PC-3 (cell line): Measurements from ENCODE around the gene MMP10. TPM values are rescaled to one million over a fixed set of nuclear protein-coding genes. Genes with fewer than 3 reads are reported as not detected.

ENCODE experiments used
- ATAC-seq: fragments of 200-7000 bp; cut with Tn5 transposase; 2 replicates; pipeline ENCODE4 v1.9.1; 2020; ENCODE audit warnings: mild to moderate bottlenecking, moderate library complexity
- BruUV-seq: library from RNA; stranded (reverse); fragments of 400-500 nt; replicated peaks from 2 replicates; lab custom pipeline; 2021; lab: Mats Ljungman, UMichigan
- CTCF ChIA-PET: fragments of 300-600 bp; sonication (Branson Sonifier 250); formaldehyde crosslinking; loops from one replicate; lab custom pipeline; 2022; ENCODE audit warnings: antibody characterized with exemption; lab: Charles Lee
- POLR2A ChIA-PET: fragments of 300-600 bp; sonication (Branson Sonifier 250); formaldehyde crosslinking; loops from one replicate; lab custom pipeline; 2022; ENCODE audit warnings: antibody characterized with exemption; ENCODE audit not compliant: unreplicated experiment; lab: Charles Lee
- DNase-seq: peaks from one replicate; pipeline ENCODE4 v3.0.0-alpha.2; 2015
- H2AFZ ChIP-seq: fragments of 300-600 bp; sonication (generic); 2 replicates; pipeline ENCODE4 v1.6.0; 2016; ENCODE audit warnings: antibody characterized with exemption, low read length
- H3F3A ChIP-seq: fragments of 300-600 bp; sonication (generic); one replicate; pipeline ENCODE4 v1.6.0; 2017; ENCODE audit warnings: antibody characterized with exemption, low read length, control low read depth, mild to moderate bottlenecking; ENCODE audit not compliant: unreplicated experiment
- H3K27ac ChIP-seq: fragments of 300-600 bp; sonication (generic); 2 replicates; pipeline ENCODE4 v1.5.1; 2016; ENCODE audit warnings: mild to moderate bottlenecking, low read length
- H3K27me3 ChIP-seq: fragments of 300-600 bp; sonication (generic); 2 replicates; pipeline ENCODE4 v1.6.1; 2016; ENCODE audit warnings: low read length, mixed read lengths
- H3K36me3 ChIP-seq: fragments of 300-600 bp; sonication (generic); 2 replicates; pipeline ENCODE4 v1.6.1; 2016; ENCODE audit warnings: low read depth, mixed run types, low read length, mixed read lengths
- H3K4me1 ChIP-seq: fragments of 300-600 bp; sonication (generic); 2 replicates; pipeline ENCODE4 v1.5.1; 2016; ENCODE audit warnings: low read length; ENCODE audit not compliant: insufficient read depth
- H3K4me2 ChIP-seq: fragments of 300-600 bp; sonication (generic); 2 replicates; pipeline ENCODE4 v1.6.0; 2016; ENCODE audit warnings: low read length
- H3K4me3 ChIP-seq: fragments of 300-600 bp; sonication (generic); 2 replicates; pipeline ENCODE4 v1.5.1; 2016; ENCODE audit warnings: mild to moderate bottlenecking, low read length, mixed read lengths
- H3K79me2 ChIP-seq: fragments of 300-600 bp; sonication (generic); 2 replicates; pipeline ENCODE4 v1.6.1; 2017; ENCODE audit warnings: low read length, mixed read lengths
- H3K9ac ChIP-seq: fragments of 300-600 bp; sonication (generic); 2 replicates; pipeline ENCODE4 v1.6.0; 2016; ENCODE audit warnings: mild to moderate bottlenecking, low read length
- H3K9me2 ChIP-seq: fragments of 300-600 bp; sonication (generic); replicated peaks from 2 replicates; pipeline ENCODE4 v1.6.1; 2016; ENCODE audit warnings: mixed run types, low read length, mixed read lengths
- H3K9me3 ChIP-seq: fragments of 300-600 bp; sonication (generic); 2 replicates; pipeline ENCODE4 v1.6.1; 2016; ENCODE audit warnings: low read length, mixed read lengths
- H4K20me1 ChIP-seq: fragments of 300-600 bp; sonication (generic); 2 replicates; pipeline ENCODE4 v1.6.1; 2016; ENCODE audit warnings: low read length, mixed read lengths
- CTCF ChIP-seq: fragments of 300-600 bp; sonication (generic); conservative IDR thresholded peaks from 2 replicates; pipeline ENCODE4 v1.5.1; 2017; ENCODE audit warnings: antibody characterized with exemption, low read depth, mild to moderate bottlenecking, low read length
- EZH2 ChIP-seq: fragments of 300-600 bp; sonication (generic); IDR thresholded peaks from one replicate; pipeline ENCODE4 v1.6.1; 2017; ENCODE audit warnings: antibody characterized with exemption, mild to moderate bottlenecking, low read length; ENCODE audit not compliant: unreplicated experiment
- EZH2phosphoT487 ChIP-seq: fragments of 300-600 bp; sonication (generic); IDR thresholded peaks from 2 replicates; pipeline ENCODE4 v1.6.1; 2018; ENCODE audit warnings: mild to moderate bottlenecking, antibody characterized with exemption, low read length, borderline replicate concordance
- intact Hi-C: fragments of 100-400 bp; cut with micrococcal nuclease; formaldehyde crosslinking; loops from 2 replicates; pipeline ENCODE4 v1.9.0; 2023
- total RNA-seq: library from RNA; depleted of rRNA; stranded (reverse); fragments of >200 nt; gene quantifications from 2 replicates; pipeline ENCODE4 v1.2.3, GENCODE V29; 2014

The MMP10 gene
- total RNA-seq, 1 experiment from 2014 or later: 0.07 TPM

GRCh38 chr11:102770191-102770590, 10.2 kb downstream of the MMP10 start:
- H3K4me3 ChIP-seq: no peak overlapping the region
- no peak for TF ChIP-seq EZH2phosphoT487
- TF ChIP-seq CTCF: no peak
- TF ChIP-seq EZH2: no peak
- CTCF ChIA-PET: no interaction called here
- H3K9me2 ChIP-seq: no peaks in the 10 kb centered on the region
- no peak overlapping the region for H3K27ac ChIP-seq
- no peak overlapping the region for H2AFZ ChIP-seq
- H4K20me1 ChIP-seq: no peaks in the 10 kb centered on the region
- H3K4me1 ChIP-seq: peaks cover 23% of the 10 kb centered on the region
- no peaks in the 10 kb centered on the region for H3K9me3 ChIP-seq
- no peak overlapping the region for H3K9ac ChIP-seq
- H3K79me2 ChIP-seq: no peaks in the 10 kb centered on the region
- no peaks in the 10 kb centered on the region for H3F3A ChIP-seq
- BruUV-seq: no TSS peak
- H3K36me3 ChIP-seq: no peaks in the 10 kb centered on the region
- peak; percentile 37 for DNase-seq
- peak; percentile 88 for ATAC-seq
- intact Hi-C loops: no loop called here
- POLR2A ChIA-PET: no interaction called here
- H3K4me2 ChIP-seq: peak overlapping the region; percentile 9; the same call in 1 of the 2 replicates
- H3K27me3 ChIP-seq: no peaks in the 10 kb centered on the region

GRCh38 chr11:102767800-102768199, 12.6 kb downstream of the MMP10 start:
- Histone ChIP-seq H3K27me3 (no peaks in the 10 kb centered on the region), H4K20me1 (no peaks in the 10 kb centered on the region), H3K9me2 (no peaks in the 10 kb centered on the region), H3K27ac (no peak overlapping the region), H3F3A (no peaks in the 10 kb centered on the region), H3K4me1 (peaks cover 37% of the 10 kb centered on the region), H3K4me3 (no peak overlapping the region), H3K4me2 (no peak overlapping the region), H3K9ac (no peak overlapping the region), H3K36me3 (no peaks in the 10 kb centered on the region), H3K9me3 (no peaks in the 10 kb centered on the region), H3K79me2 (no peaks in the 10 kb centered on the region), H2AFZ (no peak overlapping the region)
- no peak for ATAC-seq
- BruUV-seq: no TSS peak
- TF ChIP-seq EZH2: no peak
- no peak for TF ChIP-seq EZH2phosphoT487
- TF ChIP-seq CTCF: no peak
- intact Hi-C loops: no loop called here
- POLR2A ChIA-PET: no interaction called here
- DNase-seq: no peak
- CTCF ChIA-PET: no interaction called here

GRCh38 chr11:102763440-102763839, 17.0 kb downstream of the MMP10 start:
- H2AFZ ChIP-seq: no peak overlapping the region
- POLR2A ChIA-PET: no interaction called here
- ATAC-seq (peak; percentile 8; the same call in 1 of the 2 replicates), DNase-seq (peak; percentile 68)
- peaks cover 44% of the 10 kb centered on the region for H3K4me1 ChIP-seq
- H3K9me3 ChIP-seq: no peaks in the 10 kb centered on the region
- no peak overlapping the region for H3K9ac ChIP-seq
- no peaks in the 10 kb centered on the region for H3K36me3 ChIP-seq
- TF ChIP-seq EZH2: no peak
- TF ChIP-seq EZH2phosphoT487: no peak
- no peak for TF ChIP-seq CTCF
- no peaks in the 10 kb centered on the region for H3F3A ChIP-seq
- H3K9me2 ChIP-seq: no peaks in the 10 kb centered on the region
- BruUV-seq: no TSS peak
- no peaks in the 10 kb centered on the region for H3K79me2 ChIP-seq
- no peaks in the 10 kb centered on the region for H3K27me3 ChIP-seq
- CTCF ChIA-PET: no interaction called here
- H3K27ac ChIP-seq: no peak overlapping the region
- H3K4me3 ChIP-seq: no peak overlapping the region
- H3K4me2 ChIP-seq: peak overlapping the region; percentile 39
- H4K20me1 ChIP-seq: no peaks in the 10 kb centered on the region
- intact Hi-C loops: loop anchor here (5.0 kb wide), 1 partner anchor 34 kb away; the partner anchor contains the start of gene MMP1
